Activated CD8-positive, alpha-beta memory T cell treated with anti-CD3 and anti-CD28 coated beads, Interleukin-2, amount 50 U/mL, for 24 hours (primary cell): ENCODE results near the gene MAFF.

Source experiments
- DNase-seq: peaks from one replicate; pipeline ENCODE4 v3.0.0-alpha.2; 2020; ENCODE audit errors: extremely low read depth

The MAFF gene

GRCh38 chr22:38203855-38204514 is 2.2 kb downstream of the MAFF start:
- no peak for DNase-seq

GRCh38 chr22:38204784-38205183 is 3.0 kb downstream of the MAFF start:
- DNase-seq = no peak

GRCh38 chr22:38205261-38206128 is 3.7 kb downstream of the MAFF start:
- DNase-seq = no peak

- no peak for DNase-seq
Measured at GRCh38 chr22:38207898-38208432, 6.2 kb downstream of the MAFF start.

GRCh38 chr22:38208551-38208968 is 6.8 kb downstream of the MAFF start:
- DNase-seq = no peak

- DNase-seq = no peak
Measured at GRCh38 chr22:38211556-38211955, 9.8 kb downstream of the MAFF start.

GRCh38 chr22:38212442-38212841 is 10.6 kb downstream of the MAFF start:
- no peak for DNase-seq

- DNase-seq = no peak
Measured at GRCh38 chr22:38213319-38213989, 11.7 kb downstream of the MAFF start.

- no peak for DNase-seq
Measured at GRCh38 chr22:38213990-38214301, 12.2 kb downstream of the MAFF start.

- DNase-seq = no peak
Measured at GRCh38 chr22:38214302-38215056, 12.7 kb downstream of the MAFF start.

- no peak for DNase-seq
Measured at GRCh38 chr22:38215156-38216038, 13.6 kb downstream of the MAFF start.

GRCh38 chr22:38218661-38219622 is 17.1 kb downstream of the MAFF start:
- DNase-seq = no peak

- DNase-seq = no peak
Measured at GRCh38 chr22:38219632-38220031, 17.8 kb downstream of the MAFF start.

- no peak for DNase-seq
Measured at GRCh38 chr22:38220163-38220562, 18.4 kb downstream of the MAFF start.

- no peak for DNase-seq
Measured at GRCh38 chr22:38220653-38221386, 19.0 kb downstream of the MAFF start.

GRCh38 chr22:38221407-38221806 is 19.6 kb downstream of the MAFF start:
- no peak for DNase-seq

GRCh38 chr22:38221908-38222796 is 20.4 kb downstream of the MAFF start:
- no peak for DNase-seq

GRCh38 chr22:38222797-38223119 is 21.0 kb downstream of the MAFF start:
- DNase-seq = no peak
